Upper lobe of left lung (tissue), 4 donors: Measurements from ENCODE around the gene TBC1D4.

ENCODE experiments used
- CTCF ChIP-seq, 6 experiments: fragments of 450-650 bp in 4 of 6; fragments of 200-600 bp in 2 of 6; sonication (generic) in 2 of 6; IDR thresholded peaks; one replicate each; pipeline ENCODE4 v1.5.1; 2016 to 2019; ENCODE audit warnings: antibody characterized with exemption in 6 of 6
- EP300 ChIP-seq, 4 donors: sonication (generic); formaldehyde crosslinking; IDR thresholded peaks; one replicate each; pipeline ENCODE4 v1.5.1; 2017; ENCODE audit warnings: antibody characterized with exemption in 4 of 4, control low read depth in 2 of 4
- POLR2A ChIP-seq, 4 donors: fragments of 450-650 bp; IDR thresholded peaks; one replicate each; pipeline ENCODE4 v1.5.1; 2016 to 2017; ENCODE audit warnings: antibody characterized with exemption in 4 of 4, mild to moderate bottlenecking in 2 of 4
- POLR2AphosphoS5 ChIP-seq, 2 donors: sonication (generic); formaldehyde crosslinking; IDR thresholded peaks; one replicate each; pipeline ENCODE4 v1.5.1; 2017; ENCODE audit warnings: antibody characterized with exemption in 2 of 2

DNA sequence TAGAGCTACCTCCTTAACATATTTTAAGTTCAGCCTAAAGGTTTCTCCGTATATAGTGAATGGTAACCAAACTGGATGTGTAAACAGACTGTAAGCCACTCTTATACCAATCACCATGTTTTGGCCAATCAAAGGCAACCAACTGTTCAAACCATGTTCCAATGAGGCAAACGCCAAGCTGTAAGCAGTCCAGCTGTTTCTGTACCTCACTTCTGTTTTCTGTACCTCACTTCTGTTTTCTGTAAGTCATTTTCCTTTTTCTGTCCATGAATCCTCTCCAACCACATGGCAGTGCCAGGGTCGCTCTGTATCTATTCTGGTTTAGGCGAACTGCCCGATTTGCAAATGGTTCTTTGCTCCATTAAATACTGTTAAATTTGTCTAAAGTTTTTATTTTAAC is 31.3 kb upstream of the TBC1D4 start:
- no peak for TF ChIP-seq CTCF (IDR thresholded peaks at IDR 0.05)
- TF ChIP-seq POLR2A (IDR thresholded peaks at IDR 0.05): no peak
- TF ChIP-seq POLR2AphosphoS5 (IDR thresholded peaks at IDR 0.05): no peak
- TF ChIP-seq EP300 (IDR thresholded peaks at IDR 0.05): no peak
